Measurements from ENCODE around the gene PLGRKT.

Gene PLGRKT

GRCh38 chr9:5437254-5438216 lies at the start of gene PLGRKT:
Gene PLGRKT (minus strand): TSS chr9:5437925. CDS start chr9:5431977, 5,948 bp downstream.
- peak; percentile 85 for DNase-seq (ENCODE audit: low read depth)
- peak within 1 kb of the TSS; percentile 82 for H3K4me3 ChIP-seq (ENCODE audit: control insufficient read depth, low read depth, low read length)
- no peak for TF ChIP-seq CTCF (conservative IDR thresholded peaks at IDR 0.05; ENCODE audit: control insufficient read depth, insufficient read depth, low read depth, low read length)

DNA sequence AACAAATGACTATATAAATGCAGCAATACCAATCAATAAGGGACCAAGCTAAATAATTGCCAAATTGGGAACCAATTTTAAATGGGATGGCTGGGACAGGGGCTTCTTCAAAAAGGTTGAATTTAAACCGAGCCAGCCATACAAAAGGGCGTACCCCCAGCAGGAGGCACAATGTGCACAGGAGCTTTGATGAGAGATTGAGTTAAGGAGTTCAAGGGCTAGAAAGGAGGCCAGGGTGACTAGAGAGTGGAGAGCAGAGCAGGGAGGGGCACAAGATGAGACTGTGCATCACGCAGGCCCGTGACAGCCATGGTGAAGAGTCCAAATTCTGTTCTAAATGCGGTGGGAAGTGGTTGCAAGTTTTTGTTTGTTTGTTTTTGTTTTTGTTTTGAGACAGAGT lies 49.3 kb upstream of the PLGRKT start:
- no peak for DNase-seq (ENCODE audit: low read depth)
- TF ChIP-seq CTCF (conservative IDR thresholded peaks at IDR 0.05; ENCODE audit: control insufficient read depth, insufficient read depth, low read depth, low read length) = no peak
- no peak overlapping the region for H3K4me3 ChIP-seq (ENCODE audit: control insufficient read depth, low read depth, low read length)

DNA sequence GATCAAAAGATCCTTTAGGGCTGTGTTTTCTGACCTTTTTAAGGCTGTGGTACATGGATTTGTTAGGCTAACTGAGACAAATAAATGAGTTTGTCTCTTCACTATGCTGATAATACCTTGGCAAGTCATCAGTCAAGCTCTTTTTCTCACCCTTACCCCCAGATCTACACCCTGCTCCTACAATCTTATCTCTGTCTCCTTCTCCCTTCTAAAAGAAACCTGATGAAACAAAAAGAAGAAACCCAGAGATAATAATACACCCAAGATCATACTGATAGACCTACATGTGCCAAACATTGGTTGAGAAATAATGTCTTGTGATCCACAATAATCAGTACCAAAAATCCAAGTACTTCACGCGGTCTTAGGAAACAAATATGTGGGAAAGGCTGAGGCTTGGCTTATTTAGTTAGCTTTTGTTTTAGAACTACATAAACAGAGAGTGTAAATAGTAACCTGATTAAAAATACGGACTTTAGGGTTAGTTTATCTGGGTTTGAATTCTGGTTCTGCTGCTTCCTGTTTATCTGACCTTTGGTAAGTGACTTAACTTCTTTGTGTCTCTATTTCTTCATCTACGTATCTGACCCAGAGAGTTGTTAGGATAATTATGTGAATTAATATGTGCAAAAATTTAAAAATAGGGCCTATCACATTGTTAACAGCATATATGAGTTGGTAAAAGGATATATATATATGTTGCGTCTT lies 47.8 kb upstream of the PLGRKT start:
- DNase-seq (ENCODE audit: low read depth) = no peak
- TF ChIP-seq CTCF (conservative IDR thresholded peaks at IDR 0.05; ENCODE audit: control insufficient read depth, insufficient read depth, low read depth, low read length) = no peak
- H3K4me3 ChIP-seq (ENCODE audit: control insufficient read depth, low read depth, low read length) = no peak overlapping the region

- no peak for DNase-seq (ENCODE audit: low read depth)
- H3K4me3 ChIP-seq (ENCODE audit: control insufficient read depth, low read depth, low read length) = no peak overlapping the region
- TF ChIP-seq CTCF (conservative IDR thresholded peaks at IDR 0.05; ENCODE audit: control insufficient read depth, insufficient read depth, low read depth, low read length) = no peak
Observed at GRCh38 chr9:5483306-5483705, 45.6 kb upstream of the PLGRKT start.

DNA sequence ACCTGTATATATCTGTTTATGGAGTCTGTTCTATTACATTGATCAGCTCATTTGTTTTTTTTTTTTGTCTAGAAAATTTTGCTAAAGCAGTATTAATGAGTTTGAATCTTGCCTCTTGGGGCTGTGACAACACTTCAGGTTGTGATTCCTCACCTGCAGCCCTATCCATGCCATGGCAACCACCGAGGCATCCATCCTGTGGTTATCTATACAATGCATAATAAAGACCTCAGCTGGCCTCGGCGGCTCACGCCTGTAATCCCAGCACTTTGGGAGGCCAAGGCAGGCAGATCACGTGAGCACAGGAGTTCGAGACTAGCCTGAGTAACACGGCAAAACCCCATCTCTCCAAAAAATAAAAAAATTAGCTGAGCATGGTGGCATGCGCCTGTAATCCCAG lies 44.5 kb upstream of the PLGRKT start:
- TF ChIP-seq CTCF (conservative IDR thresholded peaks at IDR 0.05; ENCODE audit: control insufficient read depth, insufficient read depth, low read depth, low read length) = no peak
- H3K4me3 ChIP-seq (ENCODE audit: control insufficient read depth, low read depth, low read length) = no peak overlapping the region
- no peak for DNase-seq (ENCODE audit: low read depth)

DNA sequence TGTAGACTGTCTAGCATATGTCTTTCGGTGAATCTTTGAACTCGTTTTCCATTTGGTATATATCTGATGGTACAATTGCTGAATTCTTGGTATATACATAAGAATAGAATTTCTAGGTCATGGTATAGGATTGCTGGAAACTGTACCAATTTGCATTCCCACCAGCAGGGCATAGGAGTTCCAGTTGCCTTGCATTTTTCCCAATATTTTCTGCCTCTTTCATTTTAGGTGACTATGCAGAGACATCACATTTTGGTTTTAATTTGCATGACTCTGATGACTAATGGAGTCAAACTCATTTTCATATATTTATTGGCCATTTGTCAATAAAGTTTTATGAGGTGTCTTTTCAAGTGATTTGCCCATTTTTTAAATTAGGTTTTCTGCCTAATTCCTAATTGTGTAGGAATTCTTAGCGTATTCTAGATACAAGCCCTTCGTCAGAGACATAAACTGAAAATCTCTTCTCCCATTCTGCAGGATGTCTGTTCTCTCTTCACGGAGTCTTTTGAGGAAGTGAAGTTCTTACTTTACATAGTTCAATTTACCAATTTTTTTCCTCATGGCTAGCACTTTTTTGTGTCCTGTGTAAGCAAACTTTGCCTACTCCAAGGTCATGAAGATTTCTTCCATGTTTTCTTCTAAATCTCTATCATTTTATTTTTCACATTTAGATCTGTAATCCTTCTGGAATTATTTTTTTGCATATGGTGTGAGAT lies 43.8 kb upstream of the PLGRKT start:
- DNase-seq (ENCODE audit: low read depth) = no peak
- TF ChIP-seq CTCF (conservative IDR thresholded peaks at IDR 0.05; ENCODE audit: control insufficient read depth, insufficient read depth, low read depth, low read length) = peak; percentile 26
- no peak overlapping the region for H3K4me3 ChIP-seq (ENCODE audit: control insufficient read depth, low read depth, low read length)
